ENCODE data around the gene DNMT3L.
A peak's percentile ranks its signal among the peaks of the same experiment; 100 is the strongest.

GRCh38 chr21:44297525-44298290 lies 36.0 kb upstream of the DNMT3L start:
- TF ChIP-seq CTCF (conservative IDR thresholded peaks at IDR 0.05; ENCODE audit: low read length) = peak; percentile 87
- no peak for TF ChIP-seq EZH2phosphoT487 (IDR thresholded peaks at IDR 0.05; ENCODE audit: borderline replicate concordance, low read depth, low read length)
